Measurements from ENCODE around the gene MAP3K20.
"Not testable (repeated sequence)": the region's sequence is repeated elsewhere in the genome, so short reads cannot be mapped to it uniquely, and the experiment has no call there.

Gene MAP3K20

GRCh38 chr2:173164396-173164795 is 88.8 kb downstream of the MAP3K20 start:
- DNase-seq (ENCODE audit: low spot score): no peak
- TF ChIP-seq CTCF (IDR thresholded peaks at IDR 0.05; ENCODE audit: extremely low read depth, missing control alignments): no peak

- DNase-seq (ENCODE audit: low spot score): no peak
- TF ChIP-seq CTCF (IDR thresholded peaks at IDR 0.05; ENCODE audit: extremely low read depth, missing control alignments): no peak
Measured at GRCh38 chr2:173165443-173166238, 90.0 kb downstream of the MAP3K20 start.

- TF ChIP-seq CTCF (IDR thresholded peaks at IDR 0.05; ENCODE audit: extremely low read depth, missing control alignments): no peak
Measured at GRCh38 chr2:173171321-173171720, 95.7 kb downstream of the MAP3K20 start.

GRCh38 chr2:173171924-173172643 is 96.4 kb downstream of the MAP3K20 start:
- DNase-seq (ENCODE audit: low spot score): no peak

More at GRCh38 chr2:173171321-173171720, 95.7 kb downstream of the MAP3K20 start:
- DNase-seq (ENCODE audit: low spot score): no peak

DNA sequence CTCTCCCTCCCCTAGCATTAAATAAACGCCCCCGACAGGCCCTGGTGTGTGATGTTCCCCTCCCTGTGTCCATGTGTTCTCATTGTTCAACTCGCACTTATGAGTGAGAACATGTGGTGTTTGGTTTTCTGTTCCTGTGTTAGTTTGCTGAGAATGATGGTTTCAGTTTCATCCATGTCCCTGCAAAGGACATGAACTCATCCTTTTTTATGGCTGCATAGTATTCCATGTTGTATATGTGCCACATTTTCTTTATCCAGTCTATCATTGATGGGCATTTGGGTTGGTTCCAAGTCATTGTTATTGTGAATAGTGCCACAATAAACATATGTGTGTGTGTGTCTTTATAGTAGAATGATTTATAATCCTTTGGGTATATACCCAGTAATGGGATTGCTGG is 98.7 kb downstream of the MAP3K20 start:
- DNase-seq (ENCODE audit: low spot score): not testable (repeated sequence)

More at GRCh38 chr2:173171924-173172643, 96.4 kb downstream of the MAP3K20 start:
- TF ChIP-seq CTCF (IDR thresholded peaks at IDR 0.05; ENCODE audit: extremely low read depth, missing control alignments): no peak

GRCh38 chr2:173175222-173175621 is 99.6 kb downstream of the MAP3K20 start:
- TF ChIP-seq CTCF (IDR thresholded peaks at IDR 0.05; ENCODE audit: extremely low read depth, missing control alignments): no peak
- no peak for DNase-seq (ENCODE audit: low spot score)

DNA sequence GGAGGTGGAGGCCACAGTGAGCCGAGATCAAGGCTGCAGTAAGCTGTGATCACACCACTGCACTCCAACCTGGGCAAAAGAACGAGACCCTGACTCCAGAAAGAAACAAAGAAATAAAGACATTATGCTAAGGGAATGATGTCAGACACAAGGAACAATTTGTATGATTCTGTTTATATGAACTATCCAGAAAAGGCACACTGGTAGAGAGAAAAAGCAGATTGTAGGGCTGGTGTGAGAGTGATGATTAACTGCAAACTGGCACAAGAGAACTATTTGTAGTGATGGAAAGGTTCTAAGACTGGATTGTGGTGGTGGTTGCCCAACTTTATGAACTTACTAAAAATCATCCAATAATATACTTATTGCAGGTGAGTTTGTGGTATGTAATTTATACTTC is 106.3 kb downstream of the MAP3K20 start:
- DNase-seq (ENCODE audit: low spot score): no peak
- TF ChIP-seq CTCF (IDR thresholded peaks at IDR 0.05; ENCODE audit: extremely low read depth, missing control alignments): no peak

All from GM20000 (cell line).